SHP77 (cell line): ENCODE results near the gene NLRC3.
"Not testable (repeated sequence)": the region's sequence is repeated elsewhere in the genome, so short reads cannot be mapped to it uniquely, and the experiment has no call there.

ENCODE experiments used
- DNase-seq, 2 experiments: peaks; one replicate each; lab custom pipeline; 2025; lab: John Stamatoyannopoulos, UW

NLRC3 gene

GRCh38 chr16:3513892-3514583, 63.2 kb downstream of the NLRC3 start:
- no peak for DNase-seq

GRCh38 chr16:3511286-3512180, 65.7 kb downstream of the NLRC3 start:
- DNase-seq = no peak

- DNase-seq = no peak
Observed at GRCh38 chr16:3510416-3510815, 66.8 kb downstream of the NLRC3 start.

GRCh38 chr16:3509470-3509928, 67.7 kb downstream of the NLRC3 start:
- no peak for DNase-seq

GRCh38 chr16:3508736-3509135, 68.5 kb downstream of the NLRC3 start:
- DNase-seq = no peak

- DNase-seq = no peak
Observed at GRCh38 chr16:3503523-3503922, 73.7 kb downstream of the NLRC3 start.

GRCh38 chr16:3501783-3502400, 75.3 kb downstream of the NLRC3 start:
- no peak for DNase-seq

GRCh38 chr16:3501412-3501761, 75.8 kb downstream of the NLRC3 start:
- not testable (repeated sequence) for DNase-seq

GRCh38 chr16:3498988-3499387, 78.2 kb downstream of the NLRC3 start:
- DNase-seq = no peak

- no peak for DNase-seq
Observed at GRCh38 chr16:3497771-3498170, 79.4 kb downstream of the NLRC3 start.

GRCh38 chr16:3496386-3496785, 80.8 kb downstream of the NLRC3 start:
- no peak for DNase-seq

GRCh38 chr16:3495176-3495575, 82.0 kb downstream of the NLRC3 start, which contains the start of gene C16orf90:
Gene C16orf90, minus strand, starts transcription at chr16:3495489. Its CDS starts 68 bp downstream, at chr16:3495421.
- DNase-seq = no peak

GRCh38 chr16:3494386-3494973, 82.7 kb downstream of the NLRC3 start:
- no peak for DNase-seq

- no peak for DNase-seq
Observed at GRCh38 chr16:3492356-3492755, 84.8 kb downstream of the NLRC3 start.

- peak; percentile 83 to 92 for DNase-seq
Observed at GRCh38 chr16:3490911-3491629, 86.1 kb downstream of the NLRC3 start.
